Measurements from ENCODE around the gene ERBB4. TPM values are rescaled to one million over a fixed set of nuclear protein-coding genes. Genes with fewer than 3 reads are reported as not detected.

Gene ERBB4
- total RNA-seq, 1 donor from 2014 or later = 9.9 TPM

GRCh38 chr2:212327171-212327809 lies 211.3 kb downstream of the ERBB4 start:
- no peaks in the 10 kb centered on the region for H3K27me3 ChIP-seq (ENCODE audit: control insufficient read depth in 3 of 3, insufficient read depth in 3 of 3, low read length in 3 of 3)
- H3K4me3 ChIP-seq (ENCODE audit: low read length in 3 of 3) = no peak overlapping the region
- no peak overlapping the region for H3K27ac ChIP-seq (ENCODE audit: low read depth, low read length)
- peaks cover 3 to 6% (median 6%) of the 10 kb centered on the region in 3 donors for H3K4me1 ChIP-seq (ENCODE audit: control insufficient read depth in 3 of 3, insufficient read depth in 3 of 3, low read length in 3 of 3)
- no peaks in the 10 kb centered on the region for H3K9me3 ChIP-seq (ENCODE audit: control insufficient read depth in 3 of 3, low read length in 3 of 3)
- no peaks in the 10 kb centered on the region for H3K36me3 ChIP-seq (ENCODE audit: control insufficient read depth in 3 of 3, insufficient read depth in 3 of 3, low read length in 3 of 3)
- H3K9ac ChIP-seq (ENCODE audit: low read depth in 1 of 3, low read length in 3 of 3) = no peak overlapping the region

GRCh38 chr2:212318636-212319035 lies 220.0 kb downstream of the ERBB4 start:
- no peak overlapping the region for H3K9ac ChIP-seq (ENCODE audit: low read depth in 1 of 3, low read length in 3 of 3)
- no peaks in the 10 kb centered on the region for H3K4me1 ChIP-seq (ENCODE audit: control insufficient read depth in 3 of 3, insufficient read depth in 3 of 3, low read length in 3 of 3)
- H3K27ac ChIP-seq (ENCODE audit: low read depth, low read length) = no peak overlapping the region
- no peak overlapping the region for H3K4me3 ChIP-seq (ENCODE audit: low read length in 3 of 3)
- no peaks in the 10 kb centered on the region for H3K27me3 ChIP-seq (ENCODE audit: control insufficient read depth in 3 of 3, insufficient read depth in 3 of 3, low read length in 3 of 3)
- H3K36me3 ChIP-seq (ENCODE audit: control insufficient read depth in 3 of 3, insufficient read depth in 3 of 3, low read length in 3 of 3) = no peaks in the 10 kb centered on the region
- H3K9me3 ChIP-seq (ENCODE audit: control insufficient read depth in 3 of 3, low read length in 3 of 3) = no peaks in the 10 kb centered on the region

GRCh38 chr2:212314680-212315079 lies 223.9 kb downstream of the ERBB4 start:
- Histone ChIP-seq H3K27me3 (ENCODE audit: control insufficient read depth in 3 of 3, insufficient read depth in 3 of 3, low read length in 3 of 3) (no peaks in the 10 kb centered on the region), H3K4me3 (ENCODE audit: low read length in 3 of 3) (no peak overlapping the region), H3K4me1 (ENCODE audit: control insufficient read depth in 3 of 3, insufficient read depth in 3 of 3, low read length in 3 of 3) (no peaks in the 10 kb centered on the region), H3K27ac (ENCODE audit: low read depth, low read length) (no peak overlapping the region), H3K9ac (ENCODE audit: low read depth in 1 of 3, low read length in 3 of 3) (no peak overlapping the region), H3K9me3 (ENCODE audit: control insufficient read depth in 3 of 3, low read length in 3 of 3) (no peaks in the 10 kb centered on the region), H3K36me3 (ENCODE audit: control insufficient read depth in 3 of 3, insufficient read depth in 3 of 3, low read length in 3 of 3) (no peaks in the 10 kb centered on the region)

GRCh38 chr2:212311807-212312404 lies 226.7 kb downstream of the ERBB4 start:
- Histone ChIP-seq H3K4me3 (ENCODE audit: low read length in 3 of 3) (no peak overlapping the region), H3K27ac (ENCODE audit: low read depth, low read length) (no peak overlapping the region), H3K27me3 (ENCODE audit: control insufficient read depth in 3 of 3, insufficient read depth in 3 of 3, low read length in 3 of 3) (no peaks in the 10 kb centered on the region), H3K36me3 (ENCODE audit: control insufficient read depth in 3 of 3, insufficient read depth in 3 of 3, low read length in 3 of 3) (no peaks in the 10 kb centered on the region), H3K4me1 (ENCODE audit: control insufficient read depth in 3 of 3, insufficient read depth in 3 of 3, low read length in 3 of 3) (no peaks in the 10 kb centered on the region), H3K9me3 (ENCODE audit: control insufficient read depth in 3 of 3, low read length in 3 of 3) (no peaks in the 10 kb centered on the region), H3K9ac (ENCODE audit: low read depth in 1 of 3, low read length in 3 of 3) (no peak overlapping the region)

- no peak overlapping the region for H3K9ac ChIP-seq (ENCODE audit: low read depth in 1 of 3, low read length in 3 of 3)
Measured at GRCh38 chr2:212299943-212300342, 238.7 kb downstream of the ERBB4 start.

GRCh38 chr2:212299333-212299732 lies 239.3 kb downstream of the ERBB4 start:
- Histone ChIP-seq H3K9ac (ENCODE audit: low read depth in 1 of 3, low read length in 3 of 3) (no peak overlapping the region), H3K36me3 (ENCODE audit: control insufficient read depth in 3 of 3, insufficient read depth in 3 of 3, low read length in 3 of 3) (no peaks in the 10 kb centered on the region), H3K27me3 (ENCODE audit: control insufficient read depth in 3 of 3, insufficient read depth in 3 of 3, low read length in 3 of 3) (no peaks in the 10 kb centered on the region), H3K27ac (ENCODE audit: low read depth, low read length) (no peak overlapping the region), H3K4me1 (ENCODE audit: control insufficient read depth in 3 of 3, insufficient read depth in 3 of 3, low read length in 3 of 3) (no peaks in the 10 kb centered on the region), H3K4me3 (ENCODE audit: low read length in 3 of 3) (no peak overlapping the region), H3K9me3 (ENCODE audit: control insufficient read depth in 3 of 3, low read length in 3 of 3) (no peaks in the 10 kb centered on the region)

More at GRCh38 chr2:212299943-212300342, 238.7 kb downstream of the ERBB4 start:
- Histone ChIP-seq H3K9me3 (ENCODE audit: control insufficient read depth in 3 of 3, low read length in 3 of 3) (no peaks in the 10 kb centered on the region), H3K27me3 (ENCODE audit: control insufficient read depth in 3 of 3, insufficient read depth in 3 of 3, low read length in 3 of 3) (no peaks in the 10 kb centered on the region), H3K4me3 (ENCODE audit: low read length in 3 of 3) (no peak overlapping the region), H3K36me3 (ENCODE audit: control insufficient read depth in 3 of 3, insufficient read depth in 3 of 3, low read length in 3 of 3) (no peaks in the 10 kb centered on the region), H3K27ac (ENCODE audit: low read depth, low read length) (no peak overlapping the region), H3K4me1 (ENCODE audit: control insufficient read depth in 3 of 3, insufficient read depth in 3 of 3, low read length in 3 of 3) (no peaks in the 10 kb centered on the region)

- no peaks in the 10 kb centered on the region for H3K9me3 ChIP-seq (ENCODE audit: control insufficient read depth in 3 of 3, low read length in 3 of 3)
- H3K27me3 ChIP-seq (ENCODE audit: control insufficient read depth in 3 of 3, insufficient read depth in 3 of 3, low read length in 3 of 3) = no peaks in the 10 kb centered on the region
- H3K36me3 ChIP-seq (ENCODE audit: control insufficient read depth in 3 of 3, insufficient read depth in 3 of 3, low read length in 3 of 3) = no peaks in the 10 kb centered on the region
- H3K4me3 ChIP-seq (ENCODE audit: low read length in 3 of 3) = no peak overlapping the region
- no peak overlapping the region for H3K27ac ChIP-seq (ENCODE audit: low read depth, low read length)
- no peak overlapping the region for H3K9ac ChIP-seq (ENCODE audit: low read depth in 1 of 3, low read length in 3 of 3)
- H3K4me1 ChIP-seq (ENCODE audit: control insufficient read depth in 3 of 3, insufficient read depth in 3 of 3, low read length in 3 of 3) = no peaks in the 10 kb centered on the region
Measured at GRCh38 chr2:212295571-212295970, 243.0 kb downstream of the ERBB4 start.

GRCh38 chr2:212294816-212295215 lies 243.8 kb downstream of the ERBB4 start:
- Histone ChIP-seq H3K4me3 (ENCODE audit: low read length in 3 of 3) (no peak overlapping the region), H3K27ac (ENCODE audit: low read depth, low read length) (no peak overlapping the region), H3K27me3 (ENCODE audit: control insufficient read depth in 3 of 3, insufficient read depth in 3 of 3, low read length in 3 of 3) (no peaks in the 10 kb centered on the region), H3K36me3 (ENCODE audit: control insufficient read depth in 3 of 3, insufficient read depth in 3 of 3, low read length in 3 of 3) (no peaks in the 10 kb centered on the region), H3K4me1 (ENCODE audit: control insufficient read depth in 3 of 3, insufficient read depth in 3 of 3, low read length in 3 of 3) (no peaks in the 10 kb centered on the region), H3K9me3 (ENCODE audit: control insufficient read depth in 3 of 3, low read length in 3 of 3) (no peaks in the 10 kb centered on the region), H3K9ac (ENCODE audit: low read depth in 1 of 3, low read length in 3 of 3) (no peak overlapping the region)

GRCh38 chr2:212289301-212289700 lies 249.3 kb downstream of the ERBB4 start:
- H3K9me3 ChIP-seq (ENCODE audit: control insufficient read depth in 3 of 3, low read length in 3 of 3) = no peaks in the 10 kb centered on the region
- no peaks in the 10 kb centered on the region for H3K36me3 ChIP-seq (ENCODE audit: control insufficient read depth in 3 of 3, insufficient read depth in 3 of 3, low read length in 3 of 3)
- H3K27me3 ChIP-seq (ENCODE audit: control insufficient read depth in 3 of 3, insufficient read depth in 3 of 3, low read length in 3 of 3) = no peaks in the 10 kb centered on the region
- no peaks in the 10 kb centered on the region for H3K4me1 ChIP-seq (ENCODE audit: control insufficient read depth in 3 of 3, insufficient read depth in 3 of 3, low read length in 3 of 3)
- no peak overlapping the region for H3K9ac ChIP-seq (ENCODE audit: low read depth in 1 of 3, low read length in 3 of 3)
- H3K27ac ChIP-seq (ENCODE audit: low read depth, low read length) = no peak overlapping the region
- no peak overlapping the region for H3K4me3 ChIP-seq (ENCODE audit: low read length in 3 of 3)

GRCh38 chr2:212288308-212288707 lies 250.3 kb downstream of the ERBB4 start:
- no peak overlapping the region for H3K9ac ChIP-seq (ENCODE audit: low read depth in 1 of 3, low read length in 3 of 3)
- no peaks in the 10 kb centered on the region for H3K27me3 ChIP-seq (ENCODE audit: control insufficient read depth in 3 of 3, insufficient read depth in 3 of 3, low read length in 3 of 3)
- no peak overlapping the region for H3K27ac ChIP-seq (ENCODE audit: low read depth, low read length)
- no peaks in the 10 kb centered on the region for H3K4me1 ChIP-seq (ENCODE audit: control insufficient read depth in 3 of 3, insufficient read depth in 3 of 3, low read length in 3 of 3)
- no peaks in the 10 kb centered on the region for H3K9me3 ChIP-seq (ENCODE audit: control insufficient read depth in 3 of 3, low read length in 3 of 3)
- no peak overlapping the region for H3K4me3 ChIP-seq (ENCODE audit: low read length in 3 of 3)
- H3K36me3 ChIP-seq (ENCODE audit: control insufficient read depth in 3 of 3, insufficient read depth in 3 of 3, low read length in 3 of 3) = no peaks in the 10 kb centered on the region

Measured in skeletal muscle tissue (tissue), 4 donors.